H9 (cell line): ENCODE data around the gene LDB3. TPM values are rescaled to one million over a fixed set of nuclear protein-coding genes. Genes with fewer than 3 reads are reported as not detected.
A peak's percentile ranks its signal among the peaks of the same experiment; 100 is the strongest.

Experiments used
- DNase-seq: peaks from one replicate; pipeline ENCODE4 v3.0.0-alpha.2; 2017
- H2AFZ ChIP-seq: one replicate; pipeline ENCODE4 v1.6.1; 2013; ENCODE audit warnings: mild to moderate bottlenecking, low read length, control low read depth, moderate library complexity
- H2AK5ac ChIP-seq: 2 replicates; pipeline ENCODE4 v1.6.1; 2013; ENCODE audit warnings: low read length, control low read depth, mixed read lengths; ENCODE audit not compliant: insufficient read length
- H2BK120ac ChIP-seq: one replicate; pipeline ENCODE4 v1.6.1; 2013; ENCODE audit warnings: low read depth, mild to moderate bottlenecking, low read length, control low read depth, inconsistent platforms; ENCODE audit not compliant: poor library complexity, severe bottlenecking
- H2BK12ac ChIP-seq: 2 replicates; pipeline ENCODE4 v1.6.1; 2013; ENCODE audit warnings: low read length, control low read depth, mixed read lengths, low read depth; ENCODE audit not compliant: insufficient read length
- H2BK15ac ChIP-seq: 2 replicates; pipeline ENCODE4 v1.6.1; 2013; ENCODE audit warnings: low read depth, low read length, control low read depth
- H2BK20ac ChIP-seq: one replicate; pipeline ENCODE4 v1.6.1; 2013; ENCODE audit warnings: low read depth, mild to moderate bottlenecking, low read length, control low read depth, inconsistent platforms; ENCODE audit not compliant: poor library complexity, severe bottlenecking
- H2BK5ac ChIP-seq: 2 replicates; pipeline ENCODE4 v1.6.1; 2013; ENCODE audit warnings: low read length, control low read depth, mixed read lengths; ENCODE audit not compliant: insufficient read length
- H3K14ac ChIP-seq: 2 replicates; pipeline ENCODE4 v1.6.1; 2013; ENCODE audit warnings: low read length, control low read depth; ENCODE audit not compliant: insufficient read depth
- H3K18ac ChIP-seq: 2 replicates; pipeline ENCODE4 v1.6.1; 2013; ENCODE audit warnings: low read depth, mild to moderate bottlenecking, mixed read lengths, low read length, control low read depth; ENCODE audit not compliant: insufficient read length
- H3K23ac ChIP-seq: 2 replicates; pipeline ENCODE4 v1.6.1; 2013; ENCODE audit warnings: low read length, control low read depth, mixed read lengths, low read depth; ENCODE audit not compliant: insufficient read length
- H3K23me2 ChIP-seq: 2 replicates; pipeline ENCODE4 v1.6.1; 2013; ENCODE audit warnings: low read depth, mild to moderate bottlenecking, mixed read lengths, low read length, control low read depth; ENCODE audit not compliant: insufficient read length, poor library complexity, severe bottlenecking
- H3K27ac ChIP-seq: 2 replicates; pipeline ENCODE4 v1.5.1; 2013; ENCODE audit warnings: low read length, control low read depth, mixed read lengths, low read depth; ENCODE audit not compliant: insufficient read length
- H3K27me3 ChIP-seq: 2 replicates; pipeline ENCODE4 v1.6.1; 2013; ENCODE audit warnings: low read length, control low read depth, inconsistent platforms; ENCODE audit not compliant: insufficient read depth
- H3K4ac ChIP-seq: 2 replicates; pipeline ENCODE4 v1.6.1; 2013; ENCODE audit warnings: low read depth, mild to moderate bottlenecking, control low read depth, inconsistent platforms, low read length, moderate library complexity
- H3K4me1 ChIP-seq: 2 replicates; pipeline ENCODE4 v1.6.1; 2013; ENCODE audit warnings: low read length, control low read depth, inconsistent platforms; ENCODE audit not compliant: insufficient read depth
- H3K4me2 ChIP-seq: 2 replicates; pipeline ENCODE4 v1.6.1; 2013; ENCODE audit warnings: low read length, control low read depth, mixed read lengths; ENCODE audit not compliant: insufficient read length, insufficient read depth
- H3K56ac ChIP-seq: 2 replicates; pipeline ENCODE4 v1.6.1; 2013; ENCODE audit warnings: low read depth, mild to moderate bottlenecking, mixed read lengths, low read length, control low read depth; ENCODE audit not compliant: insufficient read length
- H3K79me1 ChIP-seq: 2 replicates; pipeline ENCODE4 v1.6.1; 2013; ENCODE audit warnings: low read depth, mild to moderate bottlenecking, moderate library complexity, low read length, control low read depth, inconsistent platforms; ENCODE audit not compliant: insufficient read depth, poor library complexity, severe bottlenecking
- H3K79me2 ChIP-seq: 2 replicates; pipeline ENCODE4 v1.6.1; 2013; ENCODE audit warnings: low read length, control low read depth, inconsistent platforms; ENCODE audit not compliant: insufficient read depth
- H3K9ac ChIP-seq: 2 replicates; pipeline ENCODE4 v1.6.1; 2013; ENCODE audit warnings: low read length, control low read depth, mixed read lengths; ENCODE audit not compliant: insufficient read length; ENCODE audit errors: extremely low read depth
- H3K9me3 ChIP-seq: one replicate; pipeline ENCODE4 v1.6.1; 2013; ENCODE audit warnings: low read depth, low read length, inconsistent platforms; ENCODE audit not compliant: control insufficient read depth
- H3T11ph ChIP-seq: one replicate; pipeline ENCODE4 v1.6.1; 2013; ENCODE audit warnings: mild to moderate bottlenecking, low read length, control low read depth, inconsistent platforms
- H4K20me1 ChIP-seq: one replicate; pipeline ENCODE4 v1.6.1; 2013; ENCODE audit not compliant: control insufficient read depth, insufficient read length, insufficient read depth
- H4K5ac ChIP-seq: 2 replicates; pipeline ENCODE4 v1.6.1; 2013; ENCODE audit warnings: low read depth, mild to moderate bottlenecking, mixed read lengths, low read length, control low read depth; ENCODE audit not compliant: insufficient read length
- H4K8ac ChIP-seq: replicated peaks from 2 replicates; pipeline ENCODE4 v1.6.1; 2013; ENCODE audit warnings: low read length, control low read depth, mixed read lengths, low read depth; ENCODE audit not compliant: insufficient read length
- H4K91ac ChIP-seq: 2 replicates; pipeline ENCODE4 v1.6.1; 2013; ENCODE audit warnings: low read depth, mild to moderate bottlenecking, moderate library complexity, mixed read lengths, low read length, control low read depth; ENCODE audit not compliant: insufficient read length
- H3K27ac Mint-ChIP-seq, 3 experiments: 2 replicates in 2 of 3; 3 replicates in 1 of 3; pipeline ENCODE4 v1.8.0; 2020 to 2021; ENCODE audit warnings: mixed read lengths in 3 of 3, mild to moderate bottlenecking in 1 of 3, moderate library complexity in 1 of 3
- H3K27me3 Mint-ChIP-seq: 2 replicates; pipeline ENCODE4 v1.8.0; 2021; ENCODE audit warnings: low read depth, mild to moderate bottlenecking, moderate library complexity, mixed read lengths
- H3K36me3 Mint-ChIP-seq, 3 experiments: 2 replicates in 2 of 3; 3 replicates in 1 of 3; pipeline ENCODE4 v1.8.0; 2020 to 2021; ENCODE audit warnings: low read depth in 3 of 3, mixed read lengths in 3 of 3; ENCODE audit not compliant: insufficient read depth in 1 of 3
- H3K4me1 Mint-ChIP-seq, 2 experiments: 2 replicates each; pipeline ENCODE4 v1.8.0; 2020; ENCODE audit warnings: mixed read lengths in 2 of 2
- H3K4me3 Mint-ChIP-seq, 2 experiments: 2 replicates in 1 of 2; 3 replicates in 1 of 2; pipeline ENCODE4 v1.8.0; 2020 to 2021; ENCODE audit warnings: mild to moderate bottlenecking in 2 of 2, mixed read lengths in 2 of 2, moderate library complexity in 1 of 2
- H3K9me3 Mint-ChIP-seq, 2 experiments: 2 replicates in 1 of 2; 3 replicates in 1 of 2; pipeline ENCODE4 v1.8.0; 2020; ENCODE audit warnings: mild to moderate bottlenecking in 2 of 2, mixed read lengths in 2 of 2, moderate library complexity in 1 of 2
- WGBS: extraction: QIAGEN DNeasy Blood & Tissue Kit; methylation state at CpG from one replicate; pipeline ENCODE4 v1.1.7; 2013; ENCODE audit warnings: missing lambda C conversion rate, low lambda C conversion rate, mixed read lengths; ENCODE audit not compliant: insufficient read length; ENCODE audit errors: extremely low coverage; 5-methylcytosine and 5-hydroxymethylcytosine counted together
- total RNA-seq: library from RNA; stranded (reverse); gene quantifications from 2 replicates; pipeline ENCODE4 v1.2.1, GENCODE V29; 2021
- TF ChIP-seq, protein P1 (sequence below): fragments of 200-600 bp; sonication (generic); conservative IDR thresholded peaks from 3 replicates; pipeline ENCODE4 v1.8.0; 2021; ENCODE audit warnings: antibody characterized with exemption, mild to moderate bottlenecking

The LDB3 gene
- total RNA-seq, 1 experiment from 2014 or later, result 0.17 TPM

- Histone ChIP-seq H2BK15ac (no peak overlapping the region), H3K9me3 (no peaks in the 10 kb centered on the region), H2AFZ (no peak overlapping the region), H3K18ac (no peak overlapping the region), H3K23ac (no peak overlapping the region), H4K8ac (no peak overlapping the region), H4K20me1 (no peaks in the 10 kb centered on the region), H3T11ph (no peak overlapping the region), H3K79me2 (no peaks in the 10 kb centered on the region), H3K79me1 (no peaks in the 10 kb centered on the region), H3K27me3 (no peaks in the 10 kb centered on the region), H2BK120ac (no peak overlapping the region), H3K4me2 (no peak overlapping the region), H3K56ac (no peak overlapping the region), H2BK12ac (no peak overlapping the region), H2AK5ac (no peak overlapping the region), H3K4me1 (no peaks in the 10 kb centered on the region), H4K91ac (no peak overlapping the region), H3K14ac (no peak overlapping the region), H4K5ac (no peak overlapping the region), H3K9ac (no peak overlapping the region), H3K4ac (no peak overlapping the region), H3K23me2 (no peaks in the 10 kb centered on the region), H3K27ac (no peak overlapping the region), H2BK5ac (no peak overlapping the region), H2BK20ac (no peak overlapping the region)
- no peak for DNase-seq
- Mint-ChIP-seq H3K27ac (0 out of 7 replicates have a peak overlapping the region, but pooled peaks of 1 of the 3 experiments have one; percentile 62), H3K27me3 (no peaks in the 10 kb centered on the region; the same call in 1 of the 2 replicates), H3K4me1 (peaks cover 8 to 9% of the 10 kb centered on the region in 2 experiments), H3K4me3 (no peak overlapping the region), H3K9me3 (no peaks in the 10 kb centered on the region), H3K36me3 (no peaks in the 10 kb centered on the region)
- TF ChIP-seq, protein P1, sequence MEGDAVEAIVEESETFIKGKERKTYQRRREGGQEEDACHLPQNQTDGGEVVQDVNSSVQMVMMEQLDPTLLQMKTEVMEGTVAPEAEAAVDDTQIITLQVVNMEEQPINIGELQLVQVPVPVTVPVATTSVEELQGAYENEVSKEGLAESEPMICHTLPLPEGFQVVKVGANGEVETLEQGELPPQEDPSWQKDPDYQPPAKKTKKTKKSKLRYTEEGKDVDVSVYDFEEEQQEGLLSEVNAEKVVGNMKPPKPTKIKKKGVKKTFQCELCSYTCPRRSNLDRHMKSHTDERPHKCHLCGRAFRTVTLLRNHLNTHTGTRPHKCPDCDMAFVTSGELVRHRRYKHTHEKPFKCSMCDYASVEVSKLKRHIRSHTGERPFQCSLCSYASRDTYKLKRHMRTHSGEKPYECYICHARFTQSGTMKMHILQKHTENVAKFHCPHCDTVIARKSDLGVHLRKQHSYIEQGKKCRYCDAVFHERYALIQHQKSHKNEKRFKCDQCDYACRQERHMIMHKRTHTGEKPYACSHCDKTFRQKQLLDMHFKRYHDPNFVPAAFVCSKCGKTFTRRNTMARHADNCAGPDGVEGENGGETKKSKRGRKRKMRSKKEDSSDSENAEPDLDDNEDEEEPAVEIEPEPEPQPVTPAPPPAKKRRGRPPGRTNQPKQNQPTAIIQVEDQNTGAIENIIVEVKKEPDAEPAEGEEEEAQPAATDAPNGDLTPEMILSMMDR, result no peak
- no CpG with 5 or more reads among the region's 19 CpGs for WGBS
These were observed 10.8 kb upstream of the LDB3 start for GRCh38 chr10:86657396-86658011.
